Activated naive CD8-positive, alpha-beta T cell treated with anti-CD3 and anti-CD28 coated beads, Interleukin-2, amount 50 U/mL, for 16 hours (primary cell): ENCODE results near the gene CXCL9.
"Not testable (repeated sequence)": the region's sequence is repeated elsewhere in the genome, so short reads cannot be mapped to it uniquely, and the experiment has no call there.

Experiments used
- DNase-seq: peaks from one replicate; pipeline ENCODE4 v3.0.0-alpha.2; 2020; ENCODE audit warnings: low read depth, low spot score

CXCL9 gene

GRCh38 chr4:75958546-75958945 lies 48.8 kb downstream of the CXCL9 start:
- not testable (repeated sequence) for DNase-seq

GRCh38 chr4:75954811-75955210 lies 52.5 kb downstream of the CXCL9 start:
- not testable (repeated sequence) for DNase-seq

- DNase-seq: no peak
These were observed 53.8 kb downstream of the CXCL9 start for GRCh38 chr4:75953509-75953908.
